Measurements from ENCODE around the gene GCAT. TPM values are rescaled to one million over a fixed set of nuclear protein-coding genes. Genes with fewer than 3 reads are reported as not detected.

Gene GCAT
- polyA plus RNA-seq, 1 donor from 2014 or later, result 13.0 TPM

GRCh38 chr22:37848587-37849088, 40.9 kb downstream of the GCAT start:
- H3K9ac ChIP-seq (ENCODE audit: low read length), result peak overlapping the region; percentile 88
- H4K20me1 ChIP-seq (ENCODE audit: insufficient read depth), result no peaks in the 10 kb centered on the region
- H3K27ac ChIP-seq (ENCODE audit: low read length), result peak overlapping the region; percentile 93
- TF ChIP-seq CTCF (IDR thresholded peaks at IDR 0.05; ENCODE audit: poor library complexity, severe bottlenecking), result no peak
- TF ChIP-seq TAF1 (IDR thresholded peaks at IDR 0.05; ENCODE audit: low read depth), result no peak
- TF ChIP-seq EZH2 (IDR thresholded peaks at IDR 0.05; ENCODE audit: borderline replicate concordance, insufficient read depth, low read length, poor library complexity, severe bottlenecking), result no peak
- TF ChIP-seq REST (IDR thresholded peaks at IDR 0.05; ENCODE audit: borderline replicate concordance), result no peak
- no peak for TF ChIP-seq MXI1 (conservative IDR thresholded peaks at IDR 0.05; ENCODE audit: poor library complexity, severe bottlenecking)
- no peak for TF ChIP-seq SMC3 (conservative IDR thresholded peaks at IDR 0.05; ENCODE audit: poor library complexity)
- H3K9me3 ChIP-seq (ENCODE audit: low read length), result no peaks in the 10 kb centered on the region
- peak overlapping the region; percentile 94 for H3K4me3 ChIP-seq (ENCODE audit: low read length)
- peaks cover 6% of the 10 kb centered on the region for H3F3A ChIP-seq (ENCODE audit: insufficient read depth, low read length, poor library complexity, severe bottlenecking)
- H2AFZ ChIP-seq (ENCODE audit: low read depth, low read length), result peak overlapping the region; percentile 65
- no peaks in the 10 kb centered on the region for H3K36me3 ChIP-seq (ENCODE audit: insufficient read depth, low read length)
- peaks cover 22% of the 10 kb centered on the region for H3K79me2 ChIP-seq (replicated peaks; ENCODE audit: insufficient read depth, low read length)
- no peaks in the 10 kb centered on the region for H3K9me2 ChIP-seq (ENCODE audit: insufficient read depth, low read length)
- H3K4me2 ChIP-seq (ENCODE audit: low read length), result peak overlapping the region; percentile 17
- H3K27me3 ChIP-seq (ENCODE audit: insufficient read depth, low read depth, low read length), result no peaks in the 10 kb centered on the region

GRCh38 chr22:37849089-37849751, 41.5 kb downstream of the GCAT start, which contains the start of gene EIF3L:
Gene EIF3L, plus strand, starts transcription at chr22:37849419. Its CDS starts 31 bp downstream, at chr22:37849450.
- H3K9ac ChIP-seq (ENCODE audit: low read length), result peak within 1 kb of the TSS; percentile 88
- H3K4me2 ChIP-seq (ENCODE audit: low read length), result peak within 1 kb of the TSS; percentile 74
- H3F3A ChIP-seq (ENCODE audit: insufficient read depth, low read length, poor library complexity, severe bottlenecking), result peaks cover 6% of the 10 kb centered on the region
- H3K36me3 ChIP-seq (ENCODE audit: insufficient read depth, low read length), result no peaks in the 10 kb centered on the region
- TF ChIP-seq MXI1 (conservative IDR thresholded peaks at IDR 0.05; ENCODE audit: poor library complexity, severe bottlenecking) (peak; percentile 93), REST (IDR thresholded peaks at IDR 0.05; ENCODE audit: borderline replicate concordance) (peak; percentile 66), RAD21 (conservative IDR thresholded peaks at IDR 0.05) (peak; percentile 32), EZH2 (IDR thresholded peaks at IDR 0.05; ENCODE audit: borderline replicate concordance, insufficient read depth, low read length, poor library complexity, severe bottlenecking) (no peak), POLR2AphosphoS5 (IDR thresholded peaks at IDR 0.05) (peak; percentile 96), EP300 (conservative IDR thresholded peaks at IDR 0.05; ENCODE audit: poor library complexity, severe bottlenecking) (peak; percentile 38), TAF1 (IDR thresholded peaks at IDR 0.05; ENCODE audit: low read depth) (peak; percentile 61), SMC3 (conservative IDR thresholded peaks at IDR 0.05; ENCODE audit: poor library complexity) (peak; percentile 26), CTCF (IDR thresholded peaks at IDR 0.05; ENCODE audit: poor library complexity, severe bottlenecking) (no peak)
- H3K27ac ChIP-seq (ENCODE audit: low read length), result peak within 1 kb of the TSS; percentile 93
- H3K79me2 ChIP-seq (replicated peaks; ENCODE audit: insufficient read depth, low read length), result peaks cover 22% of the 10 kb centered on the region
- no peaks in the 10 kb centered on the region for H3K9me3 ChIP-seq (ENCODE audit: low read length)
- H3K4me3 ChIP-seq (ENCODE audit: low read length), result peak within 1 kb of the TSS; percentile 94
- no peaks in the 10 kb centered on the region for H4K20me1 ChIP-seq (ENCODE audit: insufficient read depth)
- no peaks in the 10 kb centered on the region for H3K27me3 ChIP-seq (ENCODE audit: insufficient read depth, low read depth, low read length)
- H2AFZ ChIP-seq (ENCODE audit: low read depth, low read length), result peak within 1 kb of the TSS; percentile 73
- no peaks in the 10 kb centered on the region for H3K9me2 ChIP-seq (ENCODE audit: insufficient read depth, low read length)

All from neural cell (in vitro differentiated cells).